Measurements from ENCODE around the gene TRHDE. TPM values are rescaled to one million over a fixed set of nuclear protein-coding genes. Genes with fewer than 3 reads are reported as not detected.

TRHDE gene
- total and polyA plus RNA-seq, 9 of the 15 experiments (the other 6 are each of a cell fraction or from before 2014, with no cell fraction given), result 0.03 to 0.29 (median 0.09) TPM

GRCh38 chr12:72330301-72330700 lies 58.1 kb downstream of the TRHDE start:
- under 1% methylated on average over 9 of the region's 9 CpGs for WGBS (ENCODE audit: insufficient coverage, low coverage, missing lambda C conversion rate)

More at GRCh38 chr12:72330301-72330700, 58.1 kb downstream of the TRHDE start:
- CTCF ChIA-PET (ENCODE audit: low intra/inter-chr PET ratio), result no interaction called here
- TF ChIP-seq HLTF (IDR thresholded peaks at IDR 0.05), result no peak
- TF ChIP-seq GATA2 (CRISPR knock-in tag; IDR thresholded peaks at IDR 0.05), result no peak
- TF ChIP-seq ZFP36 (IDR thresholded peaks at IDR 0.05; ENCODE audit: low read depth, low read length, partially characterized antibody), result no peak
- TF ChIP-seq KDM1A (IDR thresholded peaks at IDR 0.05), result no peak
- TF ChIP-seq NCOA6 (IDR thresholded peaks at IDR 0.05), result no peak
- TF ChIP-seq PHF21A (IDR thresholded peaks at IDR 0.05; ENCODE audit: borderline replicate concordance, low read depth), result no peak
- TF ChIP-seq, protein P1, sequence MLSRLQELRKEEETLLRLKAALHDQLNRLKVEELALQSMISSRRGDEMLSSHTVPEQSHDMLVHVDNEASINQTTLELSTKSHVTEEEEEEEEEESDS (CRISPR knock-in tag; IDR thresholded peaks at IDR 0.05), result no peak
- TF ChIP-seq FOS (IDR thresholded peaks at IDR 0.05; ENCODE audit: extremely low read depth, insufficient read length), result no peak
- TF ChIP-seq, protein P2, sequence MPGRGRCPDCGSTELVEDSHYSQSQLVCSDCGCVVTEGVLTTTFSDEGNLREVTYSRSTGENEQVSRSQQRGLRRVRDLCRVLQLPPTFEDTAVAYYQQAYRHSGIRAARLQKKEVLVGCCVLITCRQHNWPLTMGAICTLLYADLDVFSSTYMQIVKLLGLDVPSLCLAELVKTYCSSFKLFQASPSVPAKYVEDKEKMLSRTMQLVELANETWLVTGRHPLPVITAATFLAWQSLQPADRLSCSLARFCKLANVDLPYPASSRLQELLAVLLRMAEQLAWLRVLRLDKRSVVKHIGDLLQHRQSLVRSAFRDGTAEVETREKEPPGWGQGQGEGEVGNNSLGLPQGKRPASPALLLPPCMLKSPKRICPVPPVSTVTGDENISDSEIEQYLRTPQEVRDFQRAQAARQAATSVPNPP (IDR thresholded peaks at IDR 0.05; ENCODE audit: borderline replicate concordance, insufficient read depth, insufficient read length), result no peak
- no peak for TF ChIP-seq ZSCAN29 (IDR thresholded peaks at IDR 0.05)
- TF ChIP-seq GABPB1 (CRISPR knock-in tag; IDR thresholded peaks at IDR 0.05), result no peak
- TF ChIP-seq ZNF436 (CRISPR knock-in tag; IDR thresholded peaks at IDR 0.05), result no peak
- TF ChIP-seq XRCC4 (IDR thresholded peaks at IDR 0.05; ENCODE audit: extremely low read depth, insufficient read depth, insufficient read length), result no peak
- no peak for TF ChIP-seq POLR3G (IDR thresholded peaks at IDR 0.05; ENCODE audit: extremely low read depth, insufficient read length, insufficient replicate concordance)
- no peak for TF ChIP-seq DIDO1 (tag; IDR thresholded peaks at IDR 0.05; ENCODE audit: low read depth)
- TF ChIP-seq CBX5 (IDR thresholded peaks at IDR 0.05; ENCODE audit: borderline replicate concordance, low read depth), result no peak
- TF ChIP-seq ZNF143 (CRISPR knock-in tag; IDR thresholded peaks at IDR 0.05), result no peak
- TF ChIP-seq BDP1 (IDR thresholded peaks at IDR 0.05; ENCODE audit: insufficient read depth, insufficient read length), result no peak
- no peak for TF ChIP-seq ADNP (tag; IDR thresholded peaks at IDR 0.05)
- TF ChIP-seq EGR1 (conservative IDR thresholded peaks at IDR 0.05), result no peak
- Histone ChIP-seq H3K9me1 (ENCODE audit: control insufficient read depth, insufficient read depth, low read length) (no peaks in the 10 kb centered on the region), H3K4me1 (replicated peaks in 1 of 2; ENCODE audit: control insufficient read depth in 2 of 2, insufficient read depth in 2 of 2, low read length in 2 of 2) (no peaks in the 10 kb centered on the region), H2AFZ (ENCODE audit: low read depth, low read length) (no peak overlapping the region), H3K27me3 (ENCODE audit: control insufficient read depth in 2 of 2, insufficient read depth in 2 of 2, low read length in 2 of 2) (no peaks in the 10 kb centered on the region), H3K4me3 (no peak overlapping the region), H3K9ac (ENCODE audit: insufficient read depth in 1 of 2, low read depth in 2 of 2, low read length in 2 of 2) (no peak overlapping the region), H4K20me1 (replicated peaks; ENCODE audit: control insufficient read depth, insufficient read depth, low read length) (no peaks in the 10 kb centered on the region), H3K79me2 (ENCODE audit: control insufficient read depth, insufficient read depth, low read length) (no peaks in the 10 kb centered on the region), H3K27ac (ENCODE audit: extremely low read depth, low read depth, low read length) (no peak overlapping the region), H3K4me2 (ENCODE audit: insufficient read depth, low read length) (no peak overlapping the region), H3K36me3 (ENCODE audit: control insufficient read depth, insufficient read depth, low read length) (no peaks in the 10 kb centered on the region), H3K9me3 (replicated peaks; ENCODE audit: control insufficient read depth, insufficient read depth, low read depth, low read length) (no peaks in the 10 kb centered on the region)
- ATAC-seq, result no peak
- no peak for FAIRE-seq
- POLR2A ChIA-PET, result no interaction called here
- no peak for DNase-seq (ENCODE audit: extremely low read depth in 1 of 4, low spot score in 3 of 4)
- no TSS peak for BruUV-seq (replicated peaks)
- intact Hi-C loops (cut with micrococcal nuclease) (no loop called here), in situ Hi-C loops (cut with MboI) (no loop called here)
